C4-2B (cell line): ENCODE results near the gene NDC1.
"Not testable (repeated sequence)": the region's sequence is repeated elsewhere in the genome, so short reads cannot be mapped to it uniquely, and the experiment has no call there.

ENCODE experiments used
- H3K27ac ChIP-seq: fragments of 450-650 bp; 2 replicates; pipeline ENCODE4 v1.5.1; 2017
- CTCF ChIP-seq: fragments of 450-650 bp; conservative IDR thresholded peaks from 2 replicates; pipeline ENCODE4 v1.5.1; 2017; ENCODE audit warnings: mild to moderate bottlenecking
- ZFX ChIP-seq: fragments of 450-650 bp; IDR thresholded peaks from 2 replicates; pipeline ENCODE4 v1.6.1; 2017

Gene NDC1

GRCh38 chr1:53837924-53838653 lies at the start of gene NDC1:
TSS of gene NDC1 (minus strand) at chr1:53838296. CDS start at chr1:53838261, 35 bp downstream.
- TF ChIP-seq CTCF (no peak; the same call in 1 of the 2 replicates), ZFX (peak; percentile 67; the same call in 1 of the 2 replicates)
- peak within 1 kb of the TSS; percentile 89 for H3K27ac ChIP-seq

- H3K27ac ChIP-seq: not testable (repeated sequence)
These were observed 45.5 kb upstream of the NDC1 start for GRCh38 chr1:53883600-53883999.

GRCh38 chr1:53881853-53882252 lies 43.8 kb upstream of the NDC1 start:
- H3K27ac ChIP-seq: not testable (repeated sequence)

GRCh38 chr1:53878492-53879105 lies 40.5 kb upstream of the NDC1 start:
- peak; percentile 88 for TF ChIP-seq CTCF
- TF ChIP-seq ZFX: no peak
- H3K27ac ChIP-seq: no peak overlapping the region

GRCh38 chr1:53875150-53875549 lies 37.1 kb upstream of the NDC1 start:
- H3K27ac ChIP-seq: not testable (repeated sequence)

GRCh38 chr1:53871773-53872484 lies 33.8 kb upstream of the NDC1 start:
- H3K27ac ChIP-seq: no peak overlapping the region
- TF ChIP-seq ZFX: no peak
- TF ChIP-seq CTCF: no peak

GRCh38 chr1:53871221-53871620 lies 33.1 kb upstream of the NDC1 start:
- no peak for TF ChIP-seq ZFX
- TF ChIP-seq CTCF: no peak
- no peak overlapping the region for H3K27ac ChIP-seq

- TF ChIP-seq ZFX (no peak), CTCF (no peak)
- no peak overlapping the region for H3K27ac ChIP-seq
These were observed 31.5 kb upstream of the NDC1 start for GRCh38 chr1:53869454-53870117.
